Measurements from ENCODE around the gene SYT6.

The SYT6 gene

DNA sequence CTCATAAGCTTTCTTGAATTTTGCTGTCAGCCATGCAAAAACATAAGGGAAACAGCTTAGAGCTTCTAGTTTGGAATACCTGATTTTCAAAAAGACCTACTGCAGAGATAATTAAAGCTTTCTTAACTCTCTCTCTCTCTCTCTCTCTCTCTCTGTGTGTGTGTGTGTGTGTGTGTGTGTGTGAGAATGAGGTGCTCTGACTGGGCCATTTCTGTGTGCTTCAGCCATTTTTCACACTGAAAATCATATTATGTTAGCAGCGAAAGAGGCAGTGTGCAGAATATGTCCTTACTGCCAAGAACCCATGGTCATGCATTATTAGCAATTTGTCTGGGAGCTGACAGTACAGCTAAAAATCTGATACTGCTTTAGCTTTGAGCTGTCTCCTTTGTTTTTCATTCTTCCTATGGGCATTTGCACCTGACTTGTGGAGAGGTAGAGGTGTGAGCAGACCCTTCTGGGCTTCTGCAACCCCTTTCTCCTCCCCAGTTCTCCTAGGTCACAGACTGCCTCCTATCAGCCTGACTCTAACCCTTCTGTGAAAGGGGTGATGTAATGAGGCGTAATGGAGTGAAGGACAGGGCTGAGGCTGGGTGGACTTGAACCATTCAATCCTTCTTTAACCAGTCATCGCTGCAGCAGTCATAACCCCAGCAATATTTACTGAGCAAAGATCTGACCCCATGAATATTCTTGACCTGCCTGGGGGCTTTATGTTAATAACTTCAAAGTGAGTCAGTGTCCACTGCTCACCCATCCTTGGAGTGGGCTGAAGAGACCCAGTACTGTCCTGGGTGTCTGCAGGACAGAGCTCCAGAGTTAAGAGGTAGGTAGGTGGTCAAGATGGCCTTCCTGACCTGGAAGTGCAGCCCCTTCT, 61.2 kb downstream of the SYT6 start:
- DNase-seq (ENCODE audit: low spot score) = no peak

DNA sequence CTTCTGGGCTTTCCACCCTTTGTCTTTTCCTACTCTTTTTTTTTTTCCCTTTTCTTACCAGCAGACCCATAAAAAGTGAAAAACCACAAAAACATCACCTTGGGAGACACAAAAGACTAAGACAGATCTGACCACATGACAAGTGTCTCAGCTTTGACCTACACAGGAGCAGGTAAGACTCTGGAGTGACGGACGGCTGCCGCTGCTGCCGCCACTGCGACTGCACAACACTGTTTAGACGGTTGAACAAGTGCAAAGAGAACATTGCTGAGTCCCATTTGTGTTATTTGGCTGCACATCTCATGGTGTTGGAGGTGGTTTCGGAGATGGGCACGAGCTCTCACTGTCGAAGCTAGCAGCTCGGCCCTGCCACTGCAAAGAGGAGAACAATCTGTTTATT, 62.0 kb downstream of the SYT6 start:
- DNase-seq (ENCODE audit: low spot score) = no peak

GRCh38 chr1:114090738-114091505, 62.7 kb downstream of the SYT6 start:
- DNase-seq (ENCODE audit: low spot score) = no peak

GRCh38 chr1:114089502-114090138, 64.0 kb downstream of the SYT6 start:
- DNase-seq (ENCODE audit: low spot score) = no peak

- DNase-seq (ENCODE audit: low spot score) = no peak
These were observed 65.0 kb downstream of the SYT6 start for GRCh38 chr1:114088392-114089299.

DNA sequence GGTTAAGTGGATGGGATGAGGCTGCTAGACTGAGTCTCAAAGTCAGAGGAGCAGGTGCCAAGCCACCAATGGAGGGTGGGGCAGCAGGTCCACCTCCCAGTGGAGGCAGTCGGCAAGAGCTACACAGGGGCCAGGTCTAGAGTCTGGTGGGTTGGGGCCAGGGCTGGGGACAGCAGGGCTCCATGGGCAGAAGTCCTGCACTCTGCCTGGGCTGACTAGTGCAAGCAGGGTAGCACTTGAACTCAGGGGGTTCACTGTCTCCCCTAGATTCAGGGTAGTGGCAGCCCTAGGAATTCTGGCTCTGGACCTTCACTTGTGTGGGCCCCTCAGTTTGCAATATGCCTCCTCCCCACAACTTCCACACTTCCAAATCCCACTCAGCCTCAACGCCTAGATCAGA, 66.2 kb downstream of the SYT6 start:
- DNase-seq (ENCODE audit: low spot score) = no peak

DNA sequence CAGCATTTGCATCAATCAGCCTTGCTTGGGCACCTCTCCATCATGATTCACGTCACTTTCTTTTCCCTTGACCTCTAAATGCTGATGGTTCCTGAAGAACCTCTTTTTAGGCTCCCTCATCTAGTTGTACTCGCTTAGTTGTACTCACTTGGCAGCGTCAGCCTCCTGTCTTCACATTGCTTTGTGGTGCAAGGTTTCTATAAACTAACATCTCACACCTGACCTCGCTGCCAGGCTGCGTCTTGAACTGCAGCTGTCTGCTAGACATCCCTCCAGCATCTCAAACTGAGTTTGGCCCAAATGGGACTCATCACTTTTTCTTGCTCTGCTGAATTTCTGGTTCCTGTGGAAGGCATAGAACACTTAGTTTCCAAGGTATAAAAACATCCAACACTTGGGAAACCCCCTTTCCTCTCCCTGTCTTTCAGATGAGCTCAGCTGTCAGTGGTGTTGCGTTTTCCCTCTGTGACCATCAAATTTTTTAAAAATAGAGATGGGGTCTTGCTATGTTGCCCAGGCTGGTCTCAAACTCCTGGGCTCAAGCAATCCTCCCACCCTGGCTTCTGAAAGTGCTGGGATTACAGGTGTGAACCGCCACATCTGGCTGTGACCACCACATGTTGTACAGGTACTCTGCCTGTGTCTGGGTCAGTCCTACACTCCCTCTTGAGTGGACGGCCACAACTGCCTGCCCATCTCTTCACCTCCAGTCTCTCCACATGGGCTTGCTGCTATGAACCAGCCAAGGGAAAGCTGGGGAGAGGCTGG, 66.9 kb downstream of the SYT6 start:
- DNase-seq (ENCODE audit: low spot score) = no peak

DNA sequence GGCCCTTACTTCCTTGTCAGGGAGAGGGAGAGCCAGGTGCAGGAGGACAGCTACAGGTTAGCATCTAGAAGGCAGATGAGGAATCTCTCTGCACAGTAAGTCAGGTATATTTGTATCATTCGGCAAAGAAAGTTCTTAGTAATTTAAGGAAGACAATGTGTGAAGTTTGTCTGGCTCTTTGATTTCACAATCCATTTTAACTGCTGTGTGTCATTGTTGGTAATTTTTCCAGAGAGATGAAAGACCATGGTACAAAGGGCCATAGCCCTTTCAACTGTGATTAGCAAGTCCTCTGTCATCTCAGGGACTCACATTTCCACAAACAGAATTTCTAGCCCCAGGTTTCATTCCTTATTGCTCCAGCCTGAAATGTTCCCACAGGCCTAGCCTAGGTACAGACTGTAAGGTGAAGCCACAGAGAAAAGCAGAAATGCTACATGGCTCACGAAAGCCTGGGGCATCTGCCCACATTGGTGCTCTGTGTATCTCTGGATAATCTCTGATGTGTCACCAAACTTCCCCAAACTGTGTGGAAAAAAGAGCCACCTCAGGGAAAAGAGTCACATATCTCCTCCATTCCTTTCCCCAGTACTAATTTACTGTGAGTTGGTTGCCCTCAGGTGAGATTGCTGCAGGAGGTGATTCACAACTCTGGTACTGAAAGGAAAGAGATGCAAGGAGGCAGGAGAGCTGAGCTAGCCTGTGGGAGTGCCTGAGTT, 70.6 kb downstream of the SYT6 start:
- DNase-seq (ENCODE audit: low spot score) = no peak

GRCh38 chr1:114082304-114082630, 71.4 kb downstream of the SYT6 start:
- no peak for DNase-seq (ENCODE audit: low spot score)

GRCh38 chr1:114081437-114082303, 72.0 kb downstream of the SYT6 start:
- DNase-seq (ENCODE audit: low spot score) = no peak

GRCh38 chr1:114080511-114081436, 72.9 kb downstream of the SYT6 start:
- no peak for DNase-seq (ENCODE audit: low spot score)

DNA sequence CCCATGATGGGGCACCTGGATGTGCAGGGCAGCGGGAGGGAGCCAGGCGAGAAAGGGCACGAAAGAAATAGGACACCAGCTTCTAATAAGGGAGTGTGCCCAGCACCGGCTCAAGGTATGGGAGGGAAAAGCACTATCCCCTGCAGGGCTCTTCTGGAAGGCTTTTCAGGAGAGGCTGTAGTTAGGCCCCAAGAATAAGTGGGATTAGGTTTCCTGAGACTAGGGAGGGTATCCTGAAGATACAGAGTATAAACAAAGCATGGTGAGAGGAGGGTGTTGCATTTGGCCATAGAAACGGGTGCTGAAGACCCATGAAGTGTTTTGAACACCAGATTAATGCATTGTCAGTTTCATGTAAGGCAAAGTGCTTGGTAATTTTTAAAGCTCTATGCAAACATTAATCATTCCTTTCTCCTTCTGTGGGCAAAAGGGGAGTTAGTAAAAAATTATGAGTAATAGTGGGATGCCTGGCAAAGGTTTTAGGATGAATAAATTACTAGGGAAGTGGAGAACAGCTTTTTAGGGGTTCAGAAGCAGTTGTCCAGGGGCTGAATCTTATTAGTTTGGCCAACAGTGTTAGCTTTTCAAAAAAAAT, 74.0 kb downstream of the SYT6 start:
- no peak for DNase-seq (ENCODE audit: low spot score)

DNA sequence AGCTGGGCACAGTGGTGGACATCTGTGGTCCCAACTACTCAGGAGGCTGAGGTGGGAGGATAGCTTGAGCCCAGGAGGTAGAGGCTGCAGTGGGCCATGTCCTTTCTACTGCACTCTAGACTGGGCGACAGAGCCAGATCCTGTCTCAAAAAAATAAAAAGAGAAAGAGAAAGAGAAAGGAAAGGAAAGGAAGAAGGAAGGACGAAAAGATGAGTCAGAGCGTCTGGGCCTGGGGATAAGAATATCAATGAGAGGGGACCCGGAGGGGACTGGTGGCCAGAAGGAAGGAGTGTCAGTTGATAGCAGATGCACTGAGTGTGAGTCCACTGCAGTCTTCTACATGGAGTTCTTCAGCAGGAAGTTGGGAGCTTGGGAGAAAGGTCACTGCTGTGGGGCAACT, 75.6 kb downstream of the SYT6 start:
- no peak for DNase-seq (ENCODE audit: low spot score)

- no peak for DNase-seq (ENCODE audit: low spot score)
These were observed 76.5 kb downstream of the SYT6 start for GRCh38 chr1:114077188-114077587.

GRCh38 chr1:114076308-114076707, 77.4 kb downstream of the SYT6 start:
- no peak for DNase-seq (ENCODE audit: low spot score)

- no peak for DNase-seq (ENCODE audit: low spot score)
These were observed 78.0 kb downstream of the SYT6 start for GRCh38 chr1:114075546-114076242.

GRCh38 chr1:114075105-114075504, 78.6 kb downstream of the SYT6 start:
- DNase-seq (ENCODE audit: low spot score) = no peak

All from hepatic stellate cell (primary cell).